Measurements from ENCODE around the gene PLA2G6.
A peak's percentile ranks its signal among the peaks of the same experiment; 100 is the strongest.

The PLA2G6 gene

GRCh38 chr22:38181453-38182200 is at the start of gene PLA2G6:
Gene PLA2G6 (minus strand): TSS chr22:38181830. CDS start chr22:38169426, 12,404 bp downstream.
- peak; percentile 88 for FAIRE-seq

GRCh38 chr22:38230916-38231315 is 49.3 kb upstream of the PLA2G6 start:
- no peak for FAIRE-seq

GRCh38 chr22:38230108-38230825 is 48.6 kb upstream of the PLA2G6 start:
- FAIRE-seq, result no peak

GRCh38 chr22:38228873-38229740 is 47.5 kb upstream of the PLA2G6 start:
- FAIRE-seq, result no peak

- no peak for FAIRE-seq
Measured at GRCh38 chr22:38228326-38228872, 46.8 kb upstream of the PLA2G6 start.

GRCh38 chr22:38226853-38227649 is 45.4 kb upstream of the PLA2G6 start:
- FAIRE-seq, result no peak

GRCh38 chr22:38223289-38223960 is 41.8 kb upstream of the PLA2G6 start:
- FAIRE-seq, result no peak

GRCh38 chr22:38222797-38223119 is 41.1 kb upstream of the PLA2G6 start:
- FAIRE-seq, result no peak

- FAIRE-seq, result no peak
Measured at GRCh38 chr22:38221908-38222796, 40.5 kb upstream of the PLA2G6 start.

- no peak for FAIRE-seq
Measured at GRCh38 chr22:38221407-38221806, 39.8 kb upstream of the PLA2G6 start.

- no peak for FAIRE-seq
Measured at GRCh38 chr22:38220653-38221386, 39.2 kb upstream of the PLA2G6 start.

GRCh38 chr22:38220163-38220562 is 38.5 kb upstream of the PLA2G6 start:
- FAIRE-seq, result no peak

GRCh38 chr22:38219632-38220031 is 38.0 kb upstream of the PLA2G6 start:
- no peak for FAIRE-seq

GRCh38 chr22:38218661-38219622 is 37.3 kb upstream of the PLA2G6 start:
- FAIRE-seq, result no peak

- no peak for FAIRE-seq
Measured at GRCh38 chr22:38215156-38216038, 33.8 kb upstream of the PLA2G6 start.

- no peak for FAIRE-seq
Measured at GRCh38 chr22:38214302-38215056, 32.8 kb upstream of the PLA2G6 start.

GRCh38 chr22:38213990-38214301 is 32.3 kb upstream of the PLA2G6 start:
- no peak for FAIRE-seq
